GM23248 (cell line): ENCODE measurements around the gene HOXA10. TPM values are rescaled to one million over a fixed set of nuclear protein-coding genes. Genes with fewer than 3 reads are reported as not detected.
A peak's percentile ranks its signal among the peaks of the same experiment; 100 is the strongest.

Experiments
- DNase-seq: peaks from one replicate; pipeline ENCODE4 v3.0.0-alpha.2; 2015
- H2AFZ ChIP-seq: fragments of 200-600 bp; sonication (generic); 2 replicates; pipeline ENCODE4 v1.6.1; 2016; ENCODE audit warnings: antibody characterized with exemption
- H3F3A ChIP-seq: fragments of 200-600 bp; sonication (generic); 2 replicates; pipeline ENCODE4 v1.6.1; 2016; ENCODE audit warnings: mild to moderate bottlenecking, antibody characterized with exemption, mixed run types; ENCODE audit not compliant: insufficient read depth
- H3K27ac ChIP-seq: fragments of 200-600 bp; sonication (generic); 2 replicates; pipeline ENCODE4 v1.5.1; 2016; ENCODE audit warnings: mild to moderate bottlenecking
- H3K27me3 ChIP-seq: fragments of 200-600 bp; sonication (generic); replicated peaks from 2 replicates; pipeline ENCODE4 v1.6.1; 2016; ENCODE audit warnings: mild to moderate bottlenecking; ENCODE audit not compliant: insufficient read depth
- H3K36me3 ChIP-seq: fragments of 200-600 bp; sonication (generic); 2 replicates; pipeline ENCODE4 v1.6.1; 2016; ENCODE audit warnings: low read depth, mild to moderate bottlenecking
- H3K4me1 ChIP-seq: fragments of 200-600 bp; sonication (generic); 2 replicates; pipeline ENCODE4 v1.6.1; 2016; ENCODE audit warnings: mild to moderate bottlenecking; ENCODE audit not compliant: insufficient read depth
- H3K4me2 ChIP-seq: fragments of 200-600 bp; sonication (generic); one replicate; pipeline ENCODE4 v1.6.1; 2016; ENCODE audit warnings: mild to moderate bottlenecking; ENCODE audit not compliant: unreplicated experiment
- H3K4me3 ChIP-seq: fragments of 200-600 bp; sonication (generic); 2 replicates; pipeline ENCODE4 v1.5.1; 2016; ENCODE audit warnings: mild to moderate bottlenecking
- H3K79me2 ChIP-seq: fragments of 200-600 bp; sonication (generic); 2 replicates; pipeline ENCODE4 v1.6.1; 2016; ENCODE audit warnings: mild to moderate bottlenecking; ENCODE audit not compliant: insufficient read depth
- H3K9ac ChIP-seq: fragments of 200-600 bp; sonication (generic); 2 replicates; pipeline ENCODE4 v1.6.1; 2016; ENCODE audit warnings: mild to moderate bottlenecking
- H3K9me2 ChIP-seq: fragments of 200-600 bp; sonication (generic); 2 replicates; pipeline ENCODE4 v1.6.1; 2016; ENCODE audit warnings: mixed run types, mild to moderate bottlenecking, moderate library complexity; ENCODE audit not compliant: insufficient read depth
- H3K9me3 ChIP-seq: fragments of 200-600 bp; sonication (generic); one replicate; pipeline ENCODE4 v1.6.1; 2017; ENCODE audit warnings: low read depth
- H4K20me1 ChIP-seq: fragments of 200-600 bp; sonication (generic); 2 replicates; pipeline ENCODE4 v1.6.0; 2016; ENCODE audit not compliant: insufficient read depth
- EZH2 ChIP-seq: fragments of 200-600 bp; sonication (generic); IDR thresholded peaks from 2 replicates; pipeline ENCODE4 v1.6.1; 2018; ENCODE audit warnings: antibody characterized with exemption, mild to moderate bottlenecking; ENCODE audit not compliant: insufficient read depth, poor library complexity, severe bottlenecking
- EZH2phosphoT487 ChIP-seq: fragments of 200-600 bp; sonication (generic); IDR thresholded peaks from 2 replicates; pipeline ENCODE4 v1.6.1; 2018; ENCODE audit warnings: antibody characterized with exemption, moderate library complexity, mild to moderate bottlenecking, low read depth; ENCODE audit not compliant: insufficient read depth
- WGBS, 2 experiments: methylation state at CpG; one replicate each; pipeline ENCODE4 v1.1.6; 2015 to 2017; ENCODE audit warnings: low lambda C conversion rate in 2 of 2, low coverage in 1 of 2; ENCODE audit errors: missing lambda C conversion rate in 2 of 2; 5-methylcytosine and 5-hydroxymethylcytosine counted together
- in situ Hi-C: fragments of 300-500 bp; cut with MboI; formaldehyde crosslinking; loops from 2 replicates; pipeline ENCODE4 v1.15.0; 2020
- polyA plus RNA-seq: library from polyadenylated mRNA; unstranded; fragments of >200 nt; fragmentation: Nextera tagmentation; extraction: Ambion mirVana; gene quantifications from 2 replicates; pipeline ENCODE4 v1.2.1, GENCODE V29; 2016
- total RNA-seq: library from RNA; depleted of rRNA; stranded (reverse); fragments of >200 nt; shearing (Covaris generic); gene quantifications from 2 replicates; pipeline ENCODE4 v1.2.3, GENCODE V29; 2014

Gene HOXA10
- total and polyA plus RNA-seq, 2 experiments from 2014 or later, result 28.0 to 29.3 TPM

- 41 to 44% methylated on average over 38 to 43 of the region's 43 CpGs for WGBS, 2 experiments
- Histone ChIP-seq H3K9me3 (no peaks in the 10 kb centered on the region), H3K9me2 (no peaks in the 10 kb centered on the region), H2AFZ (peak within 1 kb of the TSS; percentile 84), H3K27ac (peak within 1 kb of the TSS; percentile 69), H3K27me3 (no peaks in the 10 kb centered on the region), H3K4me1 (peaks cover 27% of the 10 kb centered on the region), H4K20me1 (no peaks in the 10 kb centered on the region), H3K4me2 (peak within 1 kb of the TSS; percentile 100), H3F3A (peaks cover 8% of the 10 kb centered on the region; the same call in 1 of the 2 replicates), H3K9ac (peak within 1 kb of the TSS; percentile 82), H3K4me3 (peak within 1 kb of the TSS; percentile 87), H3K79me2 (peaks cover 39% of the 10 kb centered on the region), H3K36me3 (no peaks in the 10 kb centered on the region)
- peak; percentile 92 for DNase-seq
- TF ChIP-seq EZH2, result no peak
- no peak for TF ChIP-seq EZH2phosphoT487
- in situ Hi-C loops, result no loop called here
These were observed 11.1 kb upstream of the HOXA10 start, which contains the start of gene HOXA11 for GRCh38 chr7:27185013-27185853. Gene HOXA11 (minus strand): TSS chr7:27185232. CDS start chr7:27185144, 88 bp downstream.

DNA sequence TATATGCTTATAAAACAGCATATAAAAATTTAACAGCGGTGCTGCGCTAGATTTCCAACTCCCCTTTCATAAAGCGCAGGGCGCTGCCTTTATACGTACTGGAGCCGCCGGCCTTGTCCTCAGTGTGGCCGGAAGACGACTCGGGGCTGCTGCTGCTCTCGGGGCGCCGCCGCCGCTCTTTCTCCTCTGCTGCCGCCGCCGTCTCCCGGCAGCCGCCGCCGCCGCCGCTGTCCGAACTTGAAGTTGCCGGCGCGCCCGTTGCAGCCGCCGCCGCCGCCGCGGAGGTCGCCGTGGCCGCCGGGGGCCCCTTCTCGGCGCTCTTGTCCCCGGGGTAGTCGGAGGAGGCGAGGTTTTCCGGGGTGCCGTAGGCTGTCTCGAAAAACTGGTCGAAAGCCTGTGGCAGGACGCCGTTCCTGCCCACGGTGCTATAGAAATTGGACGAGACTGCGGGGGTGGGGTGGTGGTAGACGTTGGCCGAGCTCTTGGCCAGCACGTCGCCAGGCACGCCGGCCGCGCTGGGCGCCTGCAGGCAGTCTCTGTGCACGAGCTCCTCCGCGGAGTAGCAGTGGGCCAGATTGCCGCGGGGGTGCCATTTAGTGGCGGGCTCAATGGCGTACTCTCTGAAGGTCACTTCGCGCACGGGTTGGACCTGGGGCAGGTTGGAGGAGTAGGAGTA, 10.4 kb upstream of the HOXA10 start:
- Histone ChIP-seq H2AFZ (peak overlapping the region; percentile 84), H3K36me3 (no peaks in the 10 kb centered on the region), H3K9ac (peak overlapping the region; percentile 82), H3K9me3 (no peaks in the 10 kb centered on the region), H3K4me1 (peaks cover 29% of the 10 kb centered on the region), H3K4me2 (peak overlapping the region; percentile 100), H3K27me3 (no peaks in the 10 kb centered on the region), H3K4me3 (peak overlapping the region; percentile 87), H3K79me2 (peaks cover 43% of the 10 kb centered on the region), H3F3A (peaks cover 8% of the 10 kb centered on the region; the same call in 1 of the 2 replicates), H3K9me2 (no peaks in the 10 kb centered on the region), H3K27ac (peak overlapping the region; percentile 69), H4K20me1 (no peaks in the 10 kb centered on the region)
- TF ChIP-seq EZH2phosphoT487 (no peak), EZH2 (no peak)
- peak; percentile 83 for DNase-seq
- in situ Hi-C loops, result no loop called here
- 1 to 2% methylated on average over 65 to 70 of the region's 72 CpGs for WGBS, 2 experiments

- Histone ChIP-seq H2AFZ (peak overlapping the region; percentile 84), H3K27ac (peak overlapping the region; percentile 69), H3K9me3 (no peaks in the 10 kb centered on the region), H3K27me3 (no peaks in the 10 kb centered on the region), H3F3A (peaks cover 8% of the 10 kb centered on the region; the same call in 1 of the 2 replicates), H4K20me1 (no peaks in the 10 kb centered on the region), H3K36me3 (no peaks in the 10 kb centered on the region), H3K79me2 (peaks cover 50% of the 10 kb centered on the region), H3K4me3 (peak overlapping the region; percentile 87), H3K4me2 (peak overlapping the region; percentile 100), H3K9me2 (no peaks in the 10 kb centered on the region), H3K9ac (peak overlapping the region; percentile 82), H3K4me1 (peaks cover 29% of the 10 kb centered on the region)
- DNase-seq, result peak; percentile 78
- WGBS, 2 experiments, result 1% methylated on average over 29 to 30 of the region's 30 CpGs
- no peak for TF ChIP-seq EZH2phosphoT487
- in situ Hi-C loops, result no loop called here
These were observed 9.7 kb upstream of the HOXA10 start for GRCh38 chr7:27183682-27184336.

DNA sequence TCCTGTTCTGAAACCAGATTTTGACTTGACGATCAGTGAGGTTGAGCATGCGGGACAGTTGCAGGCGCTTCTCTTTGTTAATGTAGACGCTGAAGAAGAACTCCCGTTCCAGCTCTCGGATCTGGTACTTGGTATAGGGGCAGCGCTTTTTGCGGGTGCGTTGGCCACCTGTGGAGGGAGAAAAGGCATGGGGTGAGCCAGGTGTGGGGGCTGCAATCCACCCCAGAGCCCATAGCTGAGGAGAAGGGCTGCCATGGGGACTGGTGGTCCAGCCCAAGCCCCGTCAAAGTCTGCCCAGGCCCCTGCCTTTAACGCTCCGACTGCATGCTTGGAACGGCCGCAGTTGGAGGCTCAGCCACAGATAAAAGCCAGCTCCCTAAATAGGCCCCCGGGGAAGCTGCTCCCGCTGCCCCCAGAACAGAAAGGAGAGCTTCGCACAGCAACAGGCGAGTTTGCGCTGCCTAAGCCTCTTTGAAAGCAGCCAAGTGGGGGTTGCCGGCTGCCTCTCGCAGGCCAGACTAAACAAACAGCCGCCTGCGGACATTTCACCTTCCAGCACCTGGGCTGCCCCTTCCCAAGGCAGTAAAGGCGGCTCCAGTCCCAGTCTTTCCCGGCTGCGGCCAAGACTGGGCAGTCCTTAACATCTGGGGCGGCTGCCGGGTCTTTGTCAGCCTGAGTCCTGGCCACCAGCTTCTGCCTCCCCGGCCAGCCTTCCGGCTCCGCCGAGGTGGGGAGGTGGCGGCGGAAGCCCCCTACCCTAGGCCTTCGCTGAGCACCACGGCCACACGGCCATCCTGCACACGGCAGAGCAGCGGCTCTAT, 9.0 kb upstream of the HOXA10 start:
- no peaks in the 10 kb centered on the region for H3K27me3 ChIP-seq
- no peaks in the 10 kb centered on the region for H4K20me1 ChIP-seq
- DNase-seq, result peak; percentile 66
- TF ChIP-seq EZH2phosphoT487, result no peak
- TF ChIP-seq EZH2, result no peak
- H3K9me2 ChIP-seq, result no peaks in the 10 kb centered on the region
- H3K4me2 ChIP-seq, result peak overlapping the region; percentile 100
- H3K9me3 ChIP-seq, result no peaks in the 10 kb centered on the region
- H3K4me1 ChIP-seq, result peaks cover 32% of the 10 kb centered on the region
- H3K27ac ChIP-seq, result peak overlapping the region; percentile 69
- H3K9ac ChIP-seq, result peak overlapping the region; percentile 82
- 5 to 6% methylated on average over 37 to 39 of the region's 39 CpGs for WGBS, 2 experiments
- in situ Hi-C loops, result no loop called here
- H3F3A ChIP-seq, result peaks cover 8% of the 10 kb centered on the region; the same call in 1 of the 2 replicates
- peak overlapping the region; percentile 87 for H3K4me3 ChIP-seq
- H3K79me2 ChIP-seq, result peaks cover 57% of the 10 kb centered on the region
- H3K36me3 ChIP-seq, result no peaks in the 10 kb centered on the region
- H2AFZ ChIP-seq, result peak overlapping the region; percentile 84
